Neural crest cell (in vitro differentiated cells): ENCODE results near the gene LLCFC1. TPM values are rescaled to one million over a fixed set of nuclear protein-coding genes. Genes with fewer than 3 reads are reported as not detected.

Experiments
- DNase-seq: peaks from one replicate; pipeline ENCODE4 v3.0.0; 2021; ENCODE audit warnings: low read depth, mixed read lengths, low spot score
- H3K27ac Mint-ChIP-seq: one replicate; pipeline ENCODE4 v1.8.0; 2021; ENCODE audit warnings: mild to moderate bottlenecking, mixed read lengths; ENCODE audit not compliant: unreplicated experiment
- H3K27me3 Mint-ChIP-seq: 2 replicates; pipeline ENCODE4 v1.8.0; 2021; ENCODE audit warnings: low read depth, mild to moderate bottlenecking, mixed read lengths
- H3K36me3 Mint-ChIP-seq: 2 replicates; pipeline ENCODE4 v1.8.0; 2021; ENCODE audit warnings: low read depth, mild to moderate bottlenecking, mixed read lengths
- H3K4me1 Mint-ChIP-seq: 2 replicates; pipeline ENCODE4 v1.8.0; 2021; ENCODE audit warnings: mixed read lengths
- H3K4me3 Mint-ChIP-seq: one replicate; pipeline ENCODE4 v1.8.0; 2021; ENCODE audit warnings: mild to moderate bottlenecking, mixed read lengths
- H3K9me3 Mint-ChIP-seq: 2 replicates; pipeline ENCODE4 v1.8.0; 2021; ENCODE audit warnings: mixed read lengths
- CTCF ChIP-seq: fragments of 200-600 bp; sonication (generic); conservative IDR thresholded peaks from 2 replicates; pipeline ENCODE4 v1.5.0; 2021; ENCODE audit warnings: antibody characterized with exemption, mild to moderate bottlenecking
- total RNA-seq: library from RNA; stranded (reverse); gene quantifications from 2 replicates; pipeline ENCODE4 v1.2.1, GENCODE V29; 2021

Gene LLCFC1
- total RNA-seq, 1 donor from 2014 or later = not detected

GRCh38 chr7:142927949-142928348 lies 11.3 kb upstream of the LLCFC1 start:
- H3K36me3 Mint-ChIP-seq = no peaks in the 10 kb centered on the region
- no peak for TF ChIP-seq CTCF
- peaks cover 13% of the 10 kb centered on the region for H3K27me3 Mint-ChIP-seq
- no peak overlapping the region for H3K4me3 Mint-ChIP-seq
- DNase-seq = no peak
- peaks cover 3% of the 10 kb centered on the region for H3K9me3 Mint-ChIP-seq
- H3K4me1 Mint-ChIP-seq = no peaks in the 10 kb centered on the region
- peak overlapping the region; percentile 72 for H3K27ac Mint-ChIP-seq

DNA sequence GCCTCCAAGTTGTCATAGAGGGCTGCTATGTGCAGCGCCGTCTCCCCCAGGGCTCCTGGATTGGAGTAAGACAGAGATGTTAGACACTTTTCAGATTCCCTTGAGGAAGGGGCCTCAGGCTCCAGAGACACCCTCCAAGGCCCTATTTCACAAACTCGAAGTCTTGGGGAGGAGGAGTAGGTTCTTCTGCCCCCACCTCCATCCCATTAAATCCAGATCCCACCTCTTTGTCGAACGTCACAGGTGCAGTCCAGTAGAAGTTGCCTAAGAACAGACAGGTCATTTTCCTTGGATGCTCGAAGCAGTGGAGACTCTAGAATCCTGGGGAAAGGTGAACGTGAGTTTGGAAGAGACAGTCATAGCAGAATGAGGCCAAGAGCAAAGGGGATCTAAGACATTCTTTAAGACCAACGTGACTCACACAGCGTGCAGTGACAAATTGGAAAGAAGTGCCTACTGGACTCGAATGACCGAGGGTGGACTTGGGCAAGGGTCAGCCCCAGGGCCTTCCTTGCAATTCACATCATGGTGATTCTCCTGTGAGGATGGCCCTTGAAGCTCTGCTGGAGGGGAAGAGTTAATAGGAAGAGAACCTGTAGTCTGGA lies 9.1 kb upstream of the LLCFC1 start:
- no peak for DNase-seq
- Mint-ChIP-seq H3K27me3 (peaks cover 19% of the 10 kb centered on the region), H3K36me3 (no peaks in the 10 kb centered on the region), H3K4me1 (no peaks in the 10 kb centered on the region), H3K27ac (no peak overlapping the region), H3K4me3 (no peak overlapping the region), H3K9me3 (peaks cover 3% of the 10 kb centered on the region)
- no peak for TF ChIP-seq CTCF

GRCh38 chr7:142932386-142933091 lies 6.7 kb upstream of the LLCFC1 start:
- no peak for DNase-seq
- no peaks in the 10 kb centered on the region for H3K36me3 Mint-ChIP-seq
- no peaks in the 10 kb centered on the region for H3K4me1 Mint-ChIP-seq
- H3K9me3 Mint-ChIP-seq = peaks cover 3% of the 10 kb centered on the region
- no peak for TF ChIP-seq CTCF
- no peak overlapping the region for H3K27ac Mint-ChIP-seq
- H3K4me3 Mint-ChIP-seq = no peak overlapping the region
- peaks cover 17% of the 10 kb centered on the region for H3K27me3 Mint-ChIP-seq

DNA sequence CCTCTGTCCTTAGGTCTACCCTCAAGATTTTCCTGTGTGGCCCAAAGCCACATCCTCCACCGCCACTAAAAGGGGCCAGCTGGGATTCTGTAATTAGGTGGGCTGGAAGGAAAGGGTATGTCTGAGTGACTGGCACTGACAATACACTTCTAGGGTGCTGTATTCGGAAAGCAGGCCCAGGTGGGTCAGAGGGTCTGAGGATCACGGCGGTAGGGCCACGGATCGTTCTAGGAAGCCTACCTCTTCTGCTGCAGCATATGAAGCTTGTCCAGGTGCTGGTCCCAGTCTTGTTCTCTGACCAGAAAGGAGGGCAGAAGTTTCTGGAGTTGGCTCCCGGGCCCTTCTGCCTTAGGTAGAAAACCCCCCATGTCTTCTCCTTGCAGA lies 6.2 kb upstream of the LLCFC1 start:
- Mint-ChIP-seq H3K4me3 (no peak overlapping the region), H3K9me3 (peaks cover 3% of the 10 kb centered on the region), H3K4me1 (no peaks in the 10 kb centered on the region), H3K36me3 (no peaks in the 10 kb centered on the region), H3K27ac (no peak overlapping the region), H3K27me3 (peaks cover 17% of the 10 kb centered on the region)
- DNase-seq = no peak
- TF ChIP-seq CTCF = no peak

GRCh38 chr7:142933624-142934023 lies 5.7 kb upstream of the LLCFC1 start, which contains the start of gene TRPV5:
Gene TRPV5 (minus strand): TSS chr7:142933746. CDS start chr7:142933459, 287 bp downstream.
- Mint-ChIP-seq H3K27ac (peak within 1 kb of the TSS; percentile 22), H3K36me3 (no peaks in the 10 kb centered on the region), H3K27me3 (peaks cover 17% of the 10 kb centered on the region), H3K9me3 (peaks cover 3% of the 10 kb centered on the region), H3K4me1 (no peaks in the 10 kb centered on the region), H3K4me3 (no peak within 1 kb of the TSS)
- TF ChIP-seq CTCF = no peak
- DNase-seq = no peak
